Hepatocyte (in vitro differentiated cells): ENCODE data around the gene MYH7B.

ENCODE experiments used
- CTCF ChIP-seq: fragments of 200-600 bp; sonication (generic); IDR thresholded peaks from 2 replicates; pipeline ENCODE4 v1.5.1; 2016; ENCODE audit warnings: antibody characterized with exemption, mild to moderate bottlenecking; ENCODE audit not compliant: poor library complexity
- EZH2 ChIP-seq: fragments of 200-600 bp; sonication (generic); IDR thresholded peaks from 2 replicates; pipeline ENCODE4 v1.6.1; 2016; ENCODE audit warnings: antibody characterized with exemption, mild to moderate bottlenecking, borderline replicate concordance
- EZH2phosphoT487 ChIP-seq: fragments of 200-600 bp; sonication (generic); IDR thresholded peaks from one replicate; pipeline ENCODE4 v1.6.1; 2018; ENCODE audit warnings: antibody characterized with exemption, mild to moderate bottlenecking, low read depth, moderate library complexity; ENCODE audit not compliant: unreplicated experiment, severe bottlenecking

DNA sequence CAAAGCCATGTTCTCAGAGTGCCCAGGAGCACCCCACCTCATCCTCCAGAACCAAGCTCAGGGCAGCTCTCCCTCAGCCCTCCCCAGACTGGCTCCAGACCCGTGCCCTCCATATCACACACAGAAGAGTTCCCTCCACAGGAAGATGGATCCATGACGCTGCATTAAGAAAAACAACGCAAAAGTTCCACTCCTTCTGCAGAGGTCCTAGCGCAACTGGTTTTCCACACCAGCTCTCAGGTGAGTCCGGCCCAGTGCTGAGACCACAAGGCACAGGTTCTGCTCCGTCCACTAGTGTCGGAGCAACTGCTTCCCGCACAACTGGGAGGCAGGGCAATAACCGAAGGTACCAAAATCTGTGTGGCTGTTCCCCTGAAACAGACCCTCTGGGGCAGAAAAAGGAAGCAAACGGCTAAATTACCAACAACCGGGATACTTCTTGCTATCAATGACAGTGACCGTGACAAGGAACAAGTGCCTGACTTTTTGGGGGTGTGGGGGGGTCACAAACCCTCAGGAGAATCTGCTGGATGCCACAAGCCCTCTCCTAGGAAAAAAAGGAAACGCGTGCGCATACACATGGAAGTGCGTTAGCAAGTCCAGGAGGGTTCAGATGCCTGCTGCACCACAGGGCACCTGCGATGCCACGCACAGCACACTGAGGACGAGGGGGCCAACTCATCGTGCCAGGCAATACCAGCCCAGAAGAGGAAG, 49.2 kb downstream of the MYH7B start:
- no peak for TF ChIP-seq CTCF
- TF ChIP-seq EZH2: no peak
- no peak for TF ChIP-seq EZH2phosphoT487
